ENCODE results near the gene CRKL. TPM values are rescaled to one million over a fixed set of nuclear protein-coding genes. Genes with fewer than 3 reads are reported as not detected.
A peak's percentile ranks its signal among the peaks of the same experiment; 100 is the strongest.

The CRKL gene, protein sequence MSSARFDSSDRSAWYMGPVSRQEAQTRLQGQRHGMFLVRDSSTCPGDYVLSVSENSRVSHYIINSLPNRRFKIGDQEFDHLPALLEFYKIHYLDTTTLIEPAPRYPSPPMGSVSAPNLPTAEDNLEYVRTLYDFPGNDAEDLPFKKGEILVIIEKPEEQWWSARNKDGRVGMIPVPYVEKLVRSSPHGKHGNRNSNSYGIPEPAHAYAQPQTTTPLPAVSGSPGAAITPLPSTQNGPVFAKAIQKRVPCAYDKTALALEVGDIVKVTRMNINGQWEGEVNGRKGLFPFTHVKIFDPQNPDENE
- total RNA-seq, result 10 to 100 TPM; 38.5 to 47.8 (median 42.1) TPM

DNA sequence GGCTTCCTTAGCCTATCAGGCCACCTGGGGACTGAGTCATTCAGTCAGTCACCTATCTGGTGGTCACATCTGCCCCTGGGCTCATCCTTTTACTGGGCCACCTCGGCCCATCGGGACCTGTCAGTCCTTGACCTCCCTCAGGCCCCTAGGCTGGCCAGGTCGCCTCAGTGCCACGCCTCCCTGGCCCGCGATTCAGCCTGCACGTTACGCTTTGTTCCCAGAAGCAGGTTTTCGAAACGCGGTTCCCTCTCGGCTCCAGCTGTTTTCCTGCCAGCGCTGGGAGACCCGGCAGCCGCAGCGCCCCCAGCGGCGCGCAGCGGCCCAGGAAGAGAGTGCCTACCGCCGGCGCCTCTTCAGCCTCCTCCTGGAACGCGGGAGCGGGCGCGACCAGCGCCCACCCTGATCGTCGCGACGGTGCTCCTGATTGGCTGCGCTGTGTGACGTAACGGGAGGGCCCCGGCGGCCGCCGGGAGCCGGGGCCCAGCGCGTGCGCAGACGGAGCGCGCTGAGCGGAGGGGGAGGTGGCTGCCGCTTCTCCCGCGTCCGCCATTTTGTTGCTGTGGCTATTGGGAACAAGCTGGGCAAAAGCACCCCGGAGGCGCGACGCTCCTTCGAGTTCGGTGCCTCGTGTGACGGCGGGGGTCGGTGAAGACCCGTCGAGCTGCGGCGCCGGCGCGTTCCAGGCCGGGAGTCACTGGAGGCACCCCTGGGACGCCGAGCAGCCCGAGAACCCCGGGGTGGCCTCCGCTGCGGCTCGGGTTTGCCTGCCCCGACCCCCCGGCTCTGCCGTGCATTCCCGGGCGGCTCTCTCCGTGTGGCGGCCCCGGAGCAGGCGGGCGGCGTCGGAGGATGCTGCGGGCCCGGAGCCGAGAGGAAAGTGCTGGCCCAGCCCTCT is at the start of gene CRKL:
CRKL (plus strand) TSS at position 492 of the 895 bp plus-strand sequence. CDS start 528 bp downstream, outside the sequence.
- intact Hi-C loops (cut with DNase I), result no loop called here
- TF ChIP-seq, protein P1, sequence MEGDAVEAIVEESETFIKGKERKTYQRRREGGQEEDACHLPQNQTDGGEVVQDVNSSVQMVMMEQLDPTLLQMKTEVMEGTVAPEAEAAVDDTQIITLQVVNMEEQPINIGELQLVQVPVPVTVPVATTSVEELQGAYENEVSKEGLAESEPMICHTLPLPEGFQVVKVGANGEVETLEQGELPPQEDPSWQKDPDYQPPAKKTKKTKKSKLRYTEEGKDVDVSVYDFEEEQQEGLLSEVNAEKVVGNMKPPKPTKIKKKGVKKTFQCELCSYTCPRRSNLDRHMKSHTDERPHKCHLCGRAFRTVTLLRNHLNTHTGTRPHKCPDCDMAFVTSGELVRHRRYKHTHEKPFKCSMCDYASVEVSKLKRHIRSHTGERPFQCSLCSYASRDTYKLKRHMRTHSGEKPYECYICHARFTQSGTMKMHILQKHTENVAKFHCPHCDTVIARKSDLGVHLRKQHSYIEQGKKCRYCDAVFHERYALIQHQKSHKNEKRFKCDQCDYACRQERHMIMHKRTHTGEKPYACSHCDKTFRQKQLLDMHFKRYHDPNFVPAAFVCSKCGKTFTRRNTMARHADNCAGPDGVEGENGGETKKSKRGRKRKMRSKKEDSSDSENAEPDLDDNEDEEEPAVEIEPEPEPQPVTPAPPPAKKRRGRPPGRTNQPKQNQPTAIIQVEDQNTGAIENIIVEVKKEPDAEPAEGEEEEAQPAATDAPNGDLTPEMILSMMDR (IDR thresholded peaks at IDR 0.05), result peak; percentile 73 to 96 (median 86)
- peak; percentile 77 to 96 for TF ChIP-seq POLR2A (IDR thresholded peaks at IDR 0.05)
- 0 to 1% methylated on average over 8 to 44 of the region's 92 CpGs for WGBS, 2 donors
- Histone ChIP-seq H3K27ac (peak within 1 kb of the TSS; percentile 91 to 95 (median 92)), H3K9me3 (no peaks in the 10 kb centered on the region), H3K4me1 (peaks cover 19 to 28% of the 10 kb centered on the region in 2 donors), H3K4me3 (replicated peaks in 1 of 3) (peak within 1 kb of the TSS; percentile 81 to 99 (median 99)), H3K27me3 (no peaks in the 10 kb centered on the region), H3K36me3 (no peaks in the 10 kb centered on the region)
- peak; percentile 97 to 98 for DNase-seq

DNA sequence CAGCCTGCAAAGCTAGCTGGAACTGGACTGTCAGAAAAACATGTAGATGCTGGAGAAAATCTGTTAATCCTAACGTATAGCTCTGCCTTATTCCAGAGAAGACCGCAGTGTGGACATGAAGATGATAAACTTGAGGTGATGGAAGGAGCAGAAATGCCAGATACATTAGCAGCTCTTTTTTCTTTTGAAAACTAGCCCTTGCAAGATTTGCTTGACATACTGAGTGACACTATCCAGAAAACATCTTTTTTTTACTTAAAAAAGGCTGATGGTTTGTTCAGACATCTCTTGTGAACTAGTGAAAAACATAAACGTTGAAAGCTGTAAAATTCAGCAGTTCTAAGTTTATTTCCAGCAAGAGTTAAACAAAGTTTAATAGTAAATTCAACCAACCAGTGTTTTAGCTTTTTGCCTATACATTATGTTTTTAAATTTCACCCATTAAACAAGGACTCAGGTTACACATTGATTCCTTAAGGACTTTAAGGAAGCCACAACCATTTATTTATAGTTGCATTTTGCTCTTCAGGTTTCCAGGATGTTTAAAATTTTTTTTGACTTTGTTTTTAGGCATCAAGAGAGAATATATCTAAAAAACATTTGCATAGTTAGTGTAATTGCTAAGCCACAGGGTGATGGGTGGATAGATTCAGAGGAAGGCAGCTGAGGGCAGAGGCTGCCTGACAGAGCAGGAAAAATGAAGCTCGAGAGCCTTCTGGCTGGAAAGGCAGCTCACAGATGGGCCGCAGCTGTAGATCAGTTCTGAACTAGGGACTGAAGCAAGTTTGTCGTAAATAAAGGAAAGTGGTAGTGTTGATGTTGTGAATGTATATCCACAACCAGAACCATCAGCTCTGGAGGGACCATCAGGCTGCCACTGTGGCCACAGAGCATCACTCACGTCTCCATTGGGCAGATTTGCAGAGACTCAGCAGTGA is 48.9 kb upstream of the CRKL start:
- H3K4me3 ChIP-seq (replicated peaks in 1 of 3), result no peak overlapping the region
- H3K4me1 ChIP-seq, result peaks cover 8 to 13% of the 10 kb centered on the region in 2 donors
- intact Hi-C loops (cut with DNase I), result no loop called here

DNA sequence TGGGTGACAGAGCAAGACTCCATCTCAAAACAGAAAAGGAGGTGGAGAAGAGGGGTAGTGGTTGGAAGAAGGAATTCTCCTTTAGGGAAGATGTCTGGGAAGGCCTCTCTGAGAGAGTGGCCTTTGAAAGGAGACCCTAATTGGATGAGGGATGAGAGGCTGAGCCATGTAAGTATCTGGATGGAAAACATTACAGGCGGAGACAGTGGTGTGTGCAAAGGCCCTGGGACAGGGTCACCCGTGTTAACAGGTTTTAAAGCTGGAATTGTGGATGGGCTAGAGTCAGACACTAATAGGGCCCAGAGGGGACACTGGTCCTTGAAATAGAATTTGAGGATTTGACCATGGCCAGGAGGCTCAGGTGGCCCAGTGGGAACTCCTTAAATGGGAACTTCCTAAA is 48.0 kb upstream of the CRKL start:
- Histone ChIP-seq H3K4me3 (replicated peaks in 1 of 3) (no peak overlapping the region), H3K9me3 (no peaks in the 10 kb centered on the region), H3K36me3 (peaks cover 14 to 21% of the 10 kb centered on the region in 2 donors), H3K27me3 (no peaks in the 10 kb centered on the region), H3K4me1 (peaks cover 8 to 13% of the 10 kb centered on the region in 2 donors), H3K27ac (no peak overlapping the region)
- intact Hi-C loops (cut with DNase I), result no loop called here
- TF ChIP-seq POLR2A (IDR thresholded peaks at IDR 0.05), result no peak
- TF ChIP-seq, protein P1 (IDR thresholded peaks at IDR 0.05), result no peak
- DNase-seq, result no peak
- 93 to 95% methylated on average over 2 of the region's 2 CpGs for WGBS, 2 donors

More for the DNA sequence above, 48.9 kb upstream of the CRKL start:
- Histone ChIP-seq H3K27me3 (no peaks in the 10 kb centered on the region), H3K9me3 (no peaks in the 10 kb centered on the region), H3K36me3 (peaks cover 14 to 19% of the 10 kb centered on the region in 2 donors), H3K27ac (peak overlapping the region in 2 of 3 donors; percentile 14 to 90)
- DNase-seq, result no peak
- WGBS, 2 donors, result 85% methylated on average over 7 of the region's 7 CpGs
- TF ChIP-seq, protein P1 (IDR thresholded peaks at IDR 0.05), result no peak
- no peak for TF ChIP-seq POLR2A (IDR thresholded peaks at IDR 0.05)

DNA sequence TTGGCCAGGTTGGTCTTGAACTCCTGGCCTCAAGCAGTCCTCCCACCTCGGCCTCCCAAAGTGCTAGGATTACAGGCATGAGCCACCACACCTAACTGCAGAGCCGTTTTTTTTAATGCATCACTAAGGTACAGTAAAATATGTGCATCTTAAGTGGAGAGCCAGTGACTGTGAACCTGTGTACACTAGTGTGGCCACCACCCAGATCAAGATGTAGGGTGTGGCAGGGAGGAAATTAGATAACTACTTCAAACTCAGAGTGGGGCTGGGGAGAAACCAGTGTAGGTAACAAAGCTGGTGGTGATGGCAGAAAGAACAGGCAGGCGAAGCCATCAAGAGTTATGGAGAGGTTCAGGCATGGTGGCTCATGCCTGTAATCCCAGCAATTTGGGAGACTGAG is 44.0 kb upstream of the CRKL start:
- H3K27me3 ChIP-seq, result no peaks in the 10 kb centered on the region
- H3K27ac ChIP-seq, result no peak overlapping the region
- TF ChIP-seq, protein P1 (IDR thresholded peaks at IDR 0.05), result no peak
- TF ChIP-seq POLR2A (IDR thresholded peaks at IDR 0.05), result no peak
- H3K4me3 ChIP-seq (replicated peaks in 1 of 3), result no peak overlapping the region
- H3K9me3 ChIP-seq, result no peaks in the 10 kb centered on the region
- peaks cover 14 to 25% of the 10 kb centered on the region in 2 donors for H3K36me3 ChIP-seq
- WGBS, 2 donors, result 95 to 96% methylated on average over 3 of the region's 3 CpGs
- no peak for DNase-seq
- intact Hi-C loops (cut with DNase I), result no loop called here
- H3K4me1 ChIP-seq, result no peaks in the 10 kb centered on the region
